Activated CD4-positive, alpha-beta T cell treated with anti-CD3 and anti-CD28 coated beads, Interleukin-2, amount 10 ng/mL, durations not matched to agents 24 days and 14 days (primary cell): ENCODE results near the gene VMAC. TPM values are rescaled to one million over a fixed set of nuclear protein-coding genes. Genes with fewer than 3 reads are reported as not detected.

ENCODE experiments used
- total RNA-seq: library from RNA; stranded (reverse); gene quantifications from 2 replicates; pipeline ENCODE4 v1.2.3, GENCODE V29; 2022

The VMAC gene
- total RNA-seq, 1 donor from 2014 or later, result 3.2 TPM

Other genes starting within 250 kb of the VMAC start
- gene MICOS13, start 224.4 kb upstream of the VMAC start, total RNA-seq, result 56.2 and 63.4 TPM in 2 replicates
- gene HSD11B1L, start 223.8 kb upstream of the VMAC start, total RNA-seq, result 2.2 and 2.6 TPM in 2 replicates
- 1,117 and 1,132 TPM in 2 replicates for gene RPL36, start 214.6 kb upstream of the VMAC start, total RNA-seq
- gene LONP1, start 184.7 kb upstream of the VMAC start, total RNA-seq, result 220 and 240 TPM in 2 replicates
- not detected in 2 replicates for gene CATSPERD, start 184.2 kb upstream of the VMAC start, total RNA-seq
- gene PRR22, start 120.1 kb upstream of the VMAC start, total RNA-seq, result 6.7 and 7.5 TPM in 2 replicates
- 85.8 and 89.8 TPM in 2 replicates for gene DUS3L, start 113.7 kb upstream of the VMAC start, total RNA-seq
- 0.47 and 0.61 TPM in 2 replicates for gene NRTN, start 99.8 kb upstream of the VMAC start, total RNA-seq
- gene FUT6, start 65.2 kb upstream of the VMAC start, total RNA-seq, result not detected in 2 replicates
- gene FUT3, start 53.4 kb upstream of the VMAC start, total RNA-seq, result not detected in 2 replicates
- not detected in 2 replicates for gene FUT5, start 34.3 kb upstream of the VMAC start, total RNA-seq
- 237 and 251 TPM in 2 replicates for gene NDUFA11, start 1.1 kb upstream of the VMAC start, total RNA-seq
- gene CAPS, start 9.4 kb downstream of the VMAC start, total RNA-seq, result 4.0 and 4.1 TPM in 2 replicates
- gene RANBP3, start 73.3 kb downstream of the VMAC start, total RNA-seq, result 105 and 114 TPM in 2 replicates
- 10.5 and 10.7 TPM in 2 replicates for gene RFX2, start 205.6 kb downstream of the VMAC start, total RNA-seq
- gene ACSBG2, start 230.8 kb downstream of the VMAC start, total RNA-seq, result not detected in 2 replicates